ENCODE measurements around the gene PIK3C2B.

Gene PIK3C2B

DNA sequence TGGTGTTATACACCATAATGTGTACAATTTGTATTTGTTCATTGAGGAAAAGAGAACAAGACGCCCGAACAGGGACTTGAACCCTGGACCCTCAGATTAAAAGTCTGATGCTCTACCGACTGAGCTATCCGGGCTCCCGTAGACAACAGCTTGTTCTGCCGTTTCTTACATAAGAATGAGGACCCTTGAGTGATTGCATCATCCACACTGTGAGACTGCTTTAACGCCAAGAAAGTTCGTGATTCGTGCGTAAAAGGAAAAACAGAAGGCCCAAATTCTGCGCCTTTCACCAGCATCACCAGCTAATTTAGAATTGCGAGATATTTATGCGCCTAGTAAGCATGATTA lies 12.3 kb upstream of the PIK3C2B start:
- DNase-seq (ENCODE audit: low read depth) = peak; percentile 84
- TF ChIP-seq, protein P1, sequence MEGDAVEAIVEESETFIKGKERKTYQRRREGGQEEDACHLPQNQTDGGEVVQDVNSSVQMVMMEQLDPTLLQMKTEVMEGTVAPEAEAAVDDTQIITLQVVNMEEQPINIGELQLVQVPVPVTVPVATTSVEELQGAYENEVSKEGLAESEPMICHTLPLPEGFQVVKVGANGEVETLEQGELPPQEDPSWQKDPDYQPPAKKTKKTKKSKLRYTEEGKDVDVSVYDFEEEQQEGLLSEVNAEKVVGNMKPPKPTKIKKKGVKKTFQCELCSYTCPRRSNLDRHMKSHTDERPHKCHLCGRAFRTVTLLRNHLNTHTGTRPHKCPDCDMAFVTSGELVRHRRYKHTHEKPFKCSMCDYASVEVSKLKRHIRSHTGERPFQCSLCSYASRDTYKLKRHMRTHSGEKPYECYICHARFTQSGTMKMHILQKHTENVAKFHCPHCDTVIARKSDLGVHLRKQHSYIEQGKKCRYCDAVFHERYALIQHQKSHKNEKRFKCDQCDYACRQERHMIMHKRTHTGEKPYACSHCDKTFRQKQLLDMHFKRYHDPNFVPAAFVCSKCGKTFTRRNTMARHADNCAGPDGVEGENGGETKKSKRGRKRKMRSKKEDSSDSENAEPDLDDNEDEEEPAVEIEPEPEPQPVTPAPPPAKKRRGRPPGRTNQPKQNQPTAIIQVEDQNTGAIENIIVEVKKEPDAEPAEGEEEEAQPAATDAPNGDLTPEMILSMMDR (IDR thresholded peaks at IDR 0.05; ENCODE audit: control insufficient read depth, insufficient read depth, low read depth, low read length, missing control alignments) = no peak
- peak overlapping the region; percentile 35 for H3K4me3 ChIP-seq (ENCODE audit: control insufficient read depth, low read depth, low read length)

DNA sequence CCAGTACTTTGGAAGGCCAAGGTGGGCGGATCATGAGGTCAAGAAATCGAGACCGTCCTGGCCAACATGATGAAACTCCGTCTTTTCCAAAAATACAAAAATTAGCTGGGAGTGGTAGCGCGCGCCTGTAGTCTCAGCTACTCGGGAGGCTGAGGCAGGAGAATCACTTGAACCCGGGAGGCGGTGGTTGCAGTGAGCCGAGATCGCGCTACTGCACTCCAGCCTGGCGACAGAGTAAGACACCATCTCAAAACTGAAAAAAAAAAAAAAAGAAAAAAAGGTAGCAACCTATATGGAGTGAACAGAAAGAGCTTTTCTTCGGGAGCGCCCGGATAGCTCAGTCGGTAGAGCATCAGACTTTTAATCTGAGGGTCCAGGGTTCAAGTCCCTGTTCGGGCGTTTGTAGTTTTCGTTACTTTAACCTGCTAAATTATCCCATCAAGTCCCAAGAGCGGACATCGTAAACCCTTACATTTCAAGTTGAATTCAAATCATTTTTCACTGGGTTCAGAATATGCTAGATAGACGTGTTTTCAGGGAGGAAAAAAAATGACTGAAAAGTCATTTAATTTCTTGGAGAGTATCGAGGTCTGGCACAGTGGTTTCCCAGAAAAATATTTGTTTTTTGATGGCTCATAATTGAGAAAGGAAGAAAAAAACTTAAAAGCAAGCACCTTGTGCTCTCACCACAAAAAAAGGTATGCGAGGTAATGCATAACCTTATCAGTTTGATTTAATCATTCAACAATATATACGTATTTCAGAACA lies 11.8 kb upstream of the PIK3C2B start:
- TF ChIP-seq, protein P1 (IDR thresholded peaks at IDR 0.05; ENCODE audit: control insufficient read depth, insufficient read depth, low read depth, low read length, missing control alignments) = no peak
- H3K4me3 ChIP-seq (ENCODE audit: control insufficient read depth, low read depth, low read length) = peak overlapping the region; percentile 35
- peak; percentile 90 for DNase-seq (ENCODE audit: low read depth)

DNA sequence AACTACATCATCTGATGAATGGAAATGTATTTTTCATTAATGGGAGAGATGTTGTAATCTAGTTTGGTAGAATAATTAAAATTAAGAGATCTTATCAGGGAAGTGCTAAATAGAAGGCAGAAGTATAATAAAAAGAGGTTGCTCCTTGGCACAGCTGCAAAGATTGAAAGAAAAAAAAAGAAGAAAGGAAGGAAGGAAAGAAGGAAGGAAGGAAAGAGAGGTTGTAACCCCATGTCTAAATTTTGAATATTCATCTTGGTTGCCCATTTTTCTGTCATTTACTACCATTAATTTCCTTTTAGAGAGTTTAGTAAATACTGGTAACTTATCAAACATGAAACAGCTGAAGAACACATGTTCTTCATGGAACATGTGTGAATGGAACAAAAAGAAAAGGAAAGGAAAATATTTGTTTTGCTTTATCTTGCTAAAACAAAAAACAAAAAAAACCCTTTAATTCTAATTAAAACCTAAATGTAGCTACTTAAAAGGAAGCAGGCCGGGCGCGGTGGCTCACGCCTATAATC lies 11.1 kb upstream of the PIK3C2B start:
- no peak for DNase-seq (ENCODE audit: low read depth)
- TF ChIP-seq, protein P1 (IDR thresholded peaks at IDR 0.05; ENCODE audit: control insufficient read depth, insufficient read depth, low read depth, low read length, missing control alignments) = no peak
- H3K4me3 ChIP-seq (ENCODE audit: control insufficient read depth, low read depth, low read length) = peak overlapping the region; percentile 35

DNA sequence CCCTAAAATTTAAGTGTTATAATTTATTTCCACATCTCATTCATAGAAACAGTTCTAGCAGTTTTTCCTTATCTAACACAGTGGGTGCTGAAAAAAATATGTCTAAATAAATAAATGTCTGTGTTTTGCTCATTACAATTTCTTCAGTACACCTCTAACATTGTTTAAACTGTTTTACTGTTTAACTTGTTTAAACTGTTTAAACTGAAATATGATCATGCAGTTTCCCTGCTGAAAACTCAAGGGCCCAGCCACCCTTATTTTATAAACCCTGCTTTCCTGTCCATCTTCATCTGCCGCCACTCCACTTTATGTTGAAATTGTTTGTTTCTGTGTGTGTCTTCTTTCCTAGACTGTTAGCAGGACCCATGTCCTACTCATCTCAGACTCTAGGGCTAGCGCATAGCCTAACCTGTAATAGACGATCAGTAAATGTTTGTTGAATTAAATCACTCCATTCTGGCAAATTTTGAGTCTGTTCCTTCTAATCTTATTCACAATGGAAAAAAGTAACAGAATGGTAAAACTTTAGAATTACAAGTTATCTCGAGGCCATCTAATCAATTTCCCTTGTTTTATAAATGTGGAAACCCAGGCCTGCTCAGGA lies 9.4 kb upstream of the PIK3C2B start:
- DNase-seq (ENCODE audit: low read depth) = no peak
- H3K4me3 ChIP-seq (ENCODE audit: control insufficient read depth, low read depth, low read length) = no peak overlapping the region
- TF ChIP-seq, protein P1 (IDR thresholded peaks at IDR 0.05; ENCODE audit: control insufficient read depth, insufficient read depth, low read depth, low read length, missing control alignments) = no peak

DNA sequence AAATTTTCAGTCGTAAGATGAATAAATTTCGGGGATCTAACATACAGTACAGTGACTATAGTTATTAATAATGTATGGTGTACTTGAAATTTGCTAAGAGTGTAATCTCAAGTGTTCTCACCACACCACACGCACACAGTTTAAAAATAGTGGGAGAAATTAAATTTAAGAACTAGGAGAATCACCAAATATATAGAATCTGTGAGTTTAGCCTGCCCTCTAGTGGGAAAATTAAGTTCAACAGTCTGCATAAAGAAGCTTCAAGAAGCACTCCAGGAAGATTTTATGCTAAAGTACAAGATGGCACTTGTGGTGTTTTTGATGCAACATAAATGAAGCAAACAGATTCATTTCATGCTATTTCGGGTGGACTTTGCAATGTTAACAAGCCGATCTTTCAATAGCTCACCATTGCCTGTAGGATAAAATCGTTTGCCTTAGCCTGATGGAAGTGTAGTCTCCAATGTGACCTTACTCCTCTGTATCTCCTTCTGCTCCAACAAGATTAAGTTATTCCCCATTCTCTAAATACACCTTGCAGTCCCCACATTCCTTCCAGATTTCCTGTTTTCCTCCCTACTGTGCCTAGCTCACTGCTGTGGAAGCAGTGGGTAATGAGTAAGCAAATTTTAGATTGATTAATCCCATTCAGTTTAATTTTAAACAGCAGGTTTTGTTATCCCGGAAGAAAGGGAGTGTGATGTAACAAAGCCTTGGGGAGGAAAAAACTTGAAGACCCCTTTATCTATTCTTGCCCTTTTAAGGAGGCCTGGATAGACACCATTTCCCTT lies 8.7 kb upstream of the PIK3C2B start:
- no peak overlapping the region for H3K4me3 ChIP-seq (ENCODE audit: control insufficient read depth, low read depth, low read length)
- TF ChIP-seq, protein P1 (IDR thresholded peaks at IDR 0.05; ENCODE audit: control insufficient read depth, insufficient read depth, low read depth, low read length, missing control alignments) = peak; percentile 60
- DNase-seq (ENCODE audit: low read depth) = no peak

DNA sequence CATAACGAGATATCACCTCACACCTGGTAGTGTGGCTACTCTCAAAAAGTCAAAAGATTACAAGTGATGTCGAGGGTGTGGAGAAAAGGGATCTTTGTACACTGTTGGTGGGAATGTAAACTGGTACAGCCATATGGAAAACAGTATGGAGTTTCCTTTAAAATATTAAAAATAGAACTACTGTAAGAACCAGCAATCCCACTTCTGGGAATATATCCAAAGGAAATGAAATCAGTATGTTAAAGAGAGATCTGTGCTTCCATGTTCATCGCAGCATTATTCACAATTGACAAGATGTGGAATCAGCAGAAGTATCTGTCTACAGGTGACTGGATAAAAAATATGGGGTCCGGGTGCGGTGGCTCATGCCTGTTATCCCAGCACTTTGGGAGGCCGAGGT lies 7.6 kb upstream of the PIK3C2B start:
- TF ChIP-seq, protein P1 (IDR thresholded peaks at IDR 0.05; ENCODE audit: control insufficient read depth, insufficient read depth, low read depth, low read length, missing control alignments) = no peak
- DNase-seq (ENCODE audit: low read depth) = no peak
- no peak overlapping the region for H3K4me3 ChIP-seq (ENCODE audit: control insufficient read depth, low read depth, low read length)
